ENCODE results near the gene GAL3ST2.
"Not testable (repeated sequence)": the region's sequence is repeated elsewhere in the genome, so short reads cannot be mapped to it uniquely, and the experiment has no call there.

Gene GAL3ST2

DNA sequence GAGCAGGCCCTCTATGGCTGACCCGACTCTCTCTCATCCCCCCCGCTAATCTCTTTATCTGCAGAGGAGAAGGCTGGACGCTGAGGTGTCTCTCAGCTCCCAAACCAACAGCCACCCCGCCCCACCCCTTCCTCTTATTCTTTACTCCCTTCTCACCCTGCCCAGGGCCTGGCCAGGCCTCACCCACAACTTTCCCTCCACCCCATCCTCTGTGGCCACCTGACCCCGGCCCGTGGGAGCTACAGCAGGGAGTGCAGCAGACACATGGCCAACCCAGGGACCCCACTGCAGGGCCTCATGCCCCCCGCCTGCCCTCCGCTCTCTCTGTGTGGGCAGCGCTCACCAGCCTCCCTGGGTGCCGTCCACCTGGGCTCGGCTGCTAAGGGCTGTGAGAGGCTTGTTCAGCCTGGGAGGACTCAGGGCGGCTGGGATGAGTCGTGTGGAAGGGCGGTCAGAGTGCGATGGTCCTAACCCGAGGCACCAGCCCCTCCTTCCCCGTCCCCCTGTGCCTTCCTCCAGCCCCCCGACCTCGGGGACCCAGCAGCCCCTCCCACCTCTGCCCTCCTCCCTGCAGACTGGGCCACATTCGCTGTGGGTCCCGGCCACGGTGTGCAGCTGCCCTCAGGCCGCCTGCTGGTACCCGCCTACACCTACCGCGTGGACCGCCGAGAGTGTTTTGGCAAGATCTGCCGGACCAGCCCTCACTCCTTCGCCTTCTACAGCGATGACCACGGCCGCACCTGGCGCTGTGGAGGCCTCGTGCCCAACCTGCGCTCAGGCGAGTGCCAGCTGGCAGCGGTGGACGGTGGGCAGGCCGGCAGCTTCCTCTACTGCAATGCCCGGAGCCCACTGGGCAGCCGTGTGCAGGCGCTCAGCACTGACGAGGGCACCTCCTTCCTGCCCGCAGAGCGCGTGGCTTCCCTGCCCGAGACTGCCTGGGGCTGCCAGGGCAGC, 39.1 kb downstream of the GAL3ST2 start:
- Histone ChIP-seq H3K4me3 (ENCODE audit: low read depth, low read length) (no peak overlapping the region), H3K4me1 (peaks cover 5% of the 10 kb centered on the region), H3K27me3 (no peaks in the 10 kb centered on the region), H3K9me3 (no peaks in the 10 kb centered on the region), H3K36me3 (no peaks in the 10 kb centered on the region)
- no peak for DNase-seq
- TF ChIP-seq, protein P1, sequence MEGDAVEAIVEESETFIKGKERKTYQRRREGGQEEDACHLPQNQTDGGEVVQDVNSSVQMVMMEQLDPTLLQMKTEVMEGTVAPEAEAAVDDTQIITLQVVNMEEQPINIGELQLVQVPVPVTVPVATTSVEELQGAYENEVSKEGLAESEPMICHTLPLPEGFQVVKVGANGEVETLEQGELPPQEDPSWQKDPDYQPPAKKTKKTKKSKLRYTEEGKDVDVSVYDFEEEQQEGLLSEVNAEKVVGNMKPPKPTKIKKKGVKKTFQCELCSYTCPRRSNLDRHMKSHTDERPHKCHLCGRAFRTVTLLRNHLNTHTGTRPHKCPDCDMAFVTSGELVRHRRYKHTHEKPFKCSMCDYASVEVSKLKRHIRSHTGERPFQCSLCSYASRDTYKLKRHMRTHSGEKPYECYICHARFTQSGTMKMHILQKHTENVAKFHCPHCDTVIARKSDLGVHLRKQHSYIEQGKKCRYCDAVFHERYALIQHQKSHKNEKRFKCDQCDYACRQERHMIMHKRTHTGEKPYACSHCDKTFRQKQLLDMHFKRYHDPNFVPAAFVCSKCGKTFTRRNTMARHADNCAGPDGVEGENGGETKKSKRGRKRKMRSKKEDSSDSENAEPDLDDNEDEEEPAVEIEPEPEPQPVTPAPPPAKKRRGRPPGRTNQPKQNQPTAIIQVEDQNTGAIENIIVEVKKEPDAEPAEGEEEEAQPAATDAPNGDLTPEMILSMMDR (IDR thresholded peaks at IDR 0.05; ENCODE audit: low read depth, low read length): no peak

DNA sequence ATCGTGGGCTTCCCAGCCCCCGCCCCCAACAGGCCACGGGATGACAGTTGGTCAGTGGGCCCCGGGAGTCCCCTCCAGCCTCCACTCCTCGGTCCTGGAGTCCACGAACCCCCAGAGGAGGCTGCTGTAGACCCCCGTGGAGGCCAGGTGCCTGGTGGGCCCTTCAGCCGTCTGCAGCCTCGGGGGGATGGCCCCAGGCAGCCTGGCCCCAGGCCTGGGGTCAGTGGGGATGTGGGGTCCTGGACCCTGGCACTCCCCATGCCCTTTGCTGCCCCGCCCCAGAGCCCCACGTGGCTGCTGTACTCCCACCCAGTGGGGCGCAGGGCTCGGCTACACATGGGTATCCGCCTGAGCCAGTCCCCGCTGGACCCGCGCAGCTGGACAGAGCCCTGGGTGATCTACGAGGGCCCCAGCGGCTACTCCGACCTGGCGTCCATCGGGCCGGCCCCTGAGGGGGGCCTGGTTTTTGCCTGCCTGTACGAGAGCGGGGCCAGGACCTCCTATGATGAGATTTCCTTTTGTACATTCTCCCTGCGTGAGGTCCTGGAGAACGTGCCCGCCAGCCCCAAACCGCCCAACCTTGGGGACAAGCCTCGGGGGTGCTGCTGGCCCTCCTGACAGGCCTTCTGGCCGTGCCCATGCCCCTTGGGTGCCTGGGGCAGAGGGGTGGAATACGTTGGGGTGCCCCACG, 40.0 kb downstream of the GAL3ST2 start:
- no peaks in the 10 kb centered on the region for H3K4me1 ChIP-seq
- no peak overlapping the region for H3K4me3 ChIP-seq (ENCODE audit: low read depth, low read length)
- DNase-seq: no peak
- TF ChIP-seq, protein P1 (IDR thresholded peaks at IDR 0.05; ENCODE audit: low read depth, low read length): no peak
- no peaks in the 10 kb centered on the region for H3K27me3 ChIP-seq
- no peaks in the 10 kb centered on the region for H3K36me3 ChIP-seq
- no peaks in the 10 kb centered on the region for H3K9me3 ChIP-seq

DNA sequence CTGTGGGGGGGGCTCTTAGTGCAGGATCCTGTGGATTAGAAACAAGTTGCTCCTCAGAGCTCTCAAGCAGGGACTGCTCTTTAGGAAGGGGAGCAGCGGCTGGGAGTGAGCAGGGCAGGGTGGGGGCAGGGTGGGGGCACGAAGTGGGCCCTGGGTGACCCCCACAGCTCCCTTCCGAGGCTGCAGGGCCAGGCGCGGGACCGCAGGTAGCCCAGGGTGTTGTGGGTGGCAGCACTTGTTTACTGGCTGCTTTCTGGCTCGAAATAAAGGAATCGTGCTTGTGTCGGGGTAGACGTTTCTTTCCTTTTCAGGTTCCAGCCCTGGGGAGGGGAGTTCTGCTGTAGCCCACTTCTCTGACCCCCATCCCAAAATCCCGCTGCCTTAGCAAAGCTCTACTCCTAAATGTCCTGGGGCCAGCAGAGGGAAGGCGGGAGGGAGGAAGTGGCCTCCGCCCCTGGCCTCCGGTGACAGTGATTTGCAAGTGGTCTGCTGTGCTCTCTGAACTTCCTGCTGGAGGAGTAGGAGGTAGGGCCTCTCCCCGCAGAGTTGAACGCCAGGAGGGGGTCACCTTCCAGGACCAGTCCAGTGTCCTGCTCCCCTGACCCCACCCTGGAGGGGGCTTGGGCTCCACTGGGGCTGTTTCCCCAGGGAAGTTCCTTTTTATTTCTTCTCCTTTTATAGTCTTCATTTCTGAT, 40.7 kb downstream of the GAL3ST2 start:
- Histone ChIP-seq H3K9me3 (no peaks in the 10 kb centered on the region), H3K4me3 (ENCODE audit: low read depth, low read length) (no peak overlapping the region), H3K4me1 (no peaks in the 10 kb centered on the region), H3K27me3 (no peaks in the 10 kb centered on the region), H3K36me3 (no peaks in the 10 kb centered on the region)
- TF ChIP-seq, protein P1 (IDR thresholded peaks at IDR 0.05; ENCODE audit: low read depth, low read length): no peak
- DNase-seq: no peak

DNA sequence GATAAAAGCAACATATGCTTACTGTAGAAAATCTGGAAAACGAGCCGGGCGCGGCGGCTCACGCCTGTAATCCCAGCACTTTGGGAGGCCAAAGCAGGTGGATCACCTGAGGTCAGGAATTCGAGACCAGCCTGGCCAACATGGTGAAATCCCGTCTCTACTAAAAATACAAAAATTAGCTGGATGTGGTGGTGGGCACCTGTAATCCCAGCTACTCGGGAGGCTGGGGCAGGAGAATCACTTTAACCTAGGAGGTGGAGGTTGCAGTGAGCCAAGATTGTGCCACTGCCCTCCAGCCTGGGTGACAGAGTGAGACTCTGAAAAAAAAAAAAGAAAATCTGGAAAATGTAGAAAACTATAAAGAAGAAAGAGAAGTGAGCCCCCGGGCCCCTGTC, 41.2 kb downstream of the GAL3ST2 start:
- H3K4me1 ChIP-seq; DNase-seq; H3K4me3 ChIP-seq (ENCODE audit: low read depth, low read length); H3K27me3 ChIP-seq; H3K9me3 ChIP-seq; H3K36me3 ChIP-seq: not testable (repeated sequence)

DNA sequence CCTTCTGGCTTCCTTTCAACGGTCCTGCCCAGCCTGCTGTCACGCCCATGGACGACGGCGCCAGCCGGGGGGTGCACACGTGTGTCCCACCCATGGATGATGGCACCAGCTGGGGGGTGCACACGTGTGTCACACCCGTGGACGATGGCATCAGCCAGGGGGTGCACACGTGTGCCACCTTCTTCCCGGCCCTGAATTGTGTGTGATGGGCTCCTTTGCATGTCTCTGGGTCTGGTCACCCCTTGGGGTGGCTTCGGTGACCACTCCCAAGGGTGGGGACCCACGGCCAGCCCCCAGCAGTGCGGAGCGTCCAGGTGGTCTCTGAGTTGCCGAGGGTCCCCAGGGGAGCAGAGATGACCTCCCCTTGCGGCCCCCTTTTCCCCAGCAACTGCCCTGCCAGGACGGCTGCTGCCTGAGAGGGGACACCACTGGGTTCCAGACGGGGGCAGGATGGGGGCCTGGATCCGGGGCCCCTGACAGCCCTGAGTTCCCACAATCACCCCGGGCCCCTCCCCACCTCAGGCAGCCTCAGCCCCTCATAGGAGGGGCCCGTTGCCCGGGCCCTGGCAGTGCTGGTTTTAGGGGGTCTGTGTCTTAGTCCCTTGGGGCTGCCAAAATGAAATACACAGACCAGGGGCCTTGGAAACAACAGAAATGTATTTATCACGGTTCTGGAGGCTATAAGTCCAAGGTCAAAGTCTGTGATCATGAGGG, 41.8 kb downstream of the GAL3ST2 start:
- no peak for DNase-seq
- Histone ChIP-seq H3K4me1 (no peaks in the 10 kb centered on the region), H3K4me3 (ENCODE audit: low read depth, low read length) (no peak overlapping the region), H3K9me3 (no peaks in the 10 kb centered on the region), H3K27me3 (no peaks in the 10 kb centered on the region), H3K36me3 (no peaks in the 10 kb centered on the region)
- TF ChIP-seq, protein P1 (IDR thresholded peaks at IDR 0.05; ENCODE audit: low read depth, low read length): no peak

DNA sequence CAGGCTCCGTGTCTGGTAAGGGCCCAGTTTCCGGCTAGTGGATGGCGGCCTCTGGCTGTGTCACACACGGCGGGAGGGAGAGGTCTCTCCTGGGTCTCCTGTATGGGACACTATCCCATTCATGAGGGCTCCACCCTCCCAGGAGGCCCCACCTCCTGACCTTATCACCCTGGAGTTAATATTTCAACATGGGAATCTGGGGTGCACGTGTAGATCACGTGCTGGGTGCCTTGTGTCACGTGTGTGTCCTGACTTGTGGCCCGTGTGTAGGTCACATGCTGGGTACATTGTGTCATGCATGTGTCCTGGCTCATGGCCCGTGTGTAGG, 42.3 kb downstream of the GAL3ST2 start:
- no peaks in the 10 kb centered on the region for H3K9me3 ChIP-seq
- TF ChIP-seq, protein P1 (IDR thresholded peaks at IDR 0.05; ENCODE audit: low read depth, low read length): no peak
- H3K4me3 ChIP-seq (ENCODE audit: low read depth, low read length): no peak overlapping the region
- H3K36me3 ChIP-seq: no peaks in the 10 kb centered on the region
- H3K4me1 ChIP-seq: no peaks in the 10 kb centered on the region
- H3K27me3 ChIP-seq: no peaks in the 10 kb centered on the region
- no peak for DNase-seq

DNA sequence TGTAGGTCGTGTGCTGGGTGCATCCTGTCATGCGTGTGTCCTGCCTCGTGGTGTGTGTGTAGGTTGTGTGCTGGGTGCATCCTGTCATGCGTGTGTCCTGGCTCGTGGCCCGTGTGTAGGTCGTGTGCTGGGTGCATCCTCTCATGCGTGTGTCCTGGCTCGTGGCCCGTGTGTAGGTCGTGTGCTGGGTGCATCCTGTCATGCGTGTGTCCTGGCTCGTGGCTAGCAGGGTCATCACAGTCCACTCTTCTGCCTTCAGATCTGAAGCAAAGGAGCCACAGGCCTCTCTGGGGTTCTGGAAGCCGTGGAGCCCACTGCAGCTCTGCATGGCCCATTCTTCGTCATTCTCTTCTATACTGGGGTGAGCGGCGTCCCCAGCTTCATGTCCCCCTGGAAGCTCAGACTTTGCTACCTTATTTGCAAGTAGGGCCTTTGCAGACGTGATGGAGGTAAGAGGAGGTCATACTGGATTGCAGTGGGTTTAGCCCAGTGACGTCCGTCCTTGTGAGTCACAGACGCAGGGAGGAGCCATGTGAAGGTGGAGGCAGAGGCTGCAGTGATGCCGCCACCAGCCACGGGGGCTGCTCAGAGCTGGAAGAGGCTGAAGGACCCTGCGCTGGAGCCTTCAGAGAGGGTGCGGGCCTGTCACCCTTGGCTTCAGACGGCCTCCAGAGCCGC, 43.5 kb downstream of the GAL3ST2 start:
- not testable (repeated sequence) for H3K27me3 ChIP-seq; H3K9me3 ChIP-seq; H3K4me3 ChIP-seq (ENCODE audit: low read depth, low read length); H3K36me3 ChIP-seq; H3K4me1 ChIP-seq; DNase-seq
